SJSA1 (cell line): Measurements from ENCODE around the gene LTF. TPM values are rescaled to one million over a fixed set of nuclear protein-coding genes. Genes with fewer than 3 reads are reported as not detected.
A peak's percentile ranks its signal among the peaks of the same experiment; 100 is the strongest.
"Not testable (repeated sequence)": the region's sequence is repeated elsewhere in the genome, so short reads cannot be mapped to it uniquely, and the experiment has no call there.

Experiments
- DNase-seq, 2 experiments: peaks; one replicate each; pipeline ENCODE4 v3.0.0-alpha.2; 2015 to 2020; ENCODE audit warnings: low spot score in 2 of 2, low read depth in 1 of 2
- H3K27ac ChIP-seq: fragments of 250-450 bp; sonication (Bioruptor Pico); 2 replicates; pipeline ENCODE4 v1.5.1; 2020; ENCODE audit warnings: mild to moderate bottlenecking, moderate library complexity
- H3K27me3 ChIP-seq: fragments of 250-450 bp; sonication (Bioruptor Pico); replicated peaks from 2 replicates; pipeline ENCODE4 v1.5.1; 2020; ENCODE audit warnings: mild to moderate bottlenecking, moderate library complexity
- H3K36me3 ChIP-seq: fragments of 250-450 bp; sonication (Bioruptor Pico); 2 replicates; pipeline ENCODE4 v1.5.1; 2020; ENCODE audit warnings: mild to moderate bottlenecking
- H3K4me1 ChIP-seq: fragments of 250-450 bp; sonication (Bioruptor Pico); replicated peaks from 2 replicates; pipeline ENCODE4 v1.6.1; 2021; ENCODE audit warnings: mild to moderate bottlenecking
- H3K4me3 ChIP-seq: fragments of 250-450 bp; sonication (Bioruptor Pico); 2 replicates; pipeline ENCODE4 v1.5.1; 2020; ENCODE audit warnings: mild to moderate bottlenecking
- H3K9me3 ChIP-seq: fragments of 250-450 bp; sonication (Bioruptor Pico); replicated peaks from 2 replicates; pipeline ENCODE4 v1.5.1; 2020; ENCODE audit warnings: mild to moderate bottlenecking
- total RNA-seq: library from RNA; depleted of rRNA; stranded (reverse); fragments of >200 nt; shearing (Covaris generic); gene quantifications from 2 replicates; pipeline ENCODE4 v1.2.3, GENCODE V29; 2014

The LTF gene
- total RNA-seq, 1 experiment from 2014 or later, result 0.08 TPM

GRCh38 chr3:46400000-46400734 lies 64.5 kb downstream of the LTF start:
- no peaks in the 10 kb centered on the region for H3K9me3 ChIP-seq
- H3K4me1 ChIP-seq, result peaks cover 21% of the 10 kb centered on the region
- H3K27ac ChIP-seq, result no peak overlapping the region
- H3K4me3 ChIP-seq, result no peak overlapping the region
- H3K36me3 ChIP-seq, result no peaks in the 10 kb centered on the region
- no peaks in the 10 kb centered on the region for H3K27me3 ChIP-seq
- peak in 1 of 2 experiments; percentile 33 for DNase-seq

- H3K4me1 ChIP-seq, result peaks cover 16% of the 10 kb centered on the region
- no peak overlapping the region for H3K27ac ChIP-seq
- DNase-seq, result no peak
- no peaks in the 10 kb centered on the region for H3K36me3 ChIP-seq
- no peaks in the 10 kb centered on the region for H3K9me3 ChIP-seq
- no peaks in the 10 kb centered on the region for H3K27me3 ChIP-seq
- no peak overlapping the region for H3K4me3 ChIP-seq
Measured at GRCh38 chr3:46399557-46399956, 65.1 kb downstream of the LTF start.

- no peaks in the 10 kb centered on the region for H3K9me3 ChIP-seq
- no peaks in the 10 kb centered on the region for H3K36me3 ChIP-seq
- no peak overlapping the region for H3K4me3 ChIP-seq
- DNase-seq, result no peak
- H3K27me3 ChIP-seq, result no peaks in the 10 kb centered on the region
- no peak overlapping the region for H3K27ac ChIP-seq
- peaks cover 16% of the 10 kb centered on the region for H3K4me1 ChIP-seq
Measured at GRCh38 chr3:46399098-46399497, 65.6 kb downstream of the LTF start.

DNA sequence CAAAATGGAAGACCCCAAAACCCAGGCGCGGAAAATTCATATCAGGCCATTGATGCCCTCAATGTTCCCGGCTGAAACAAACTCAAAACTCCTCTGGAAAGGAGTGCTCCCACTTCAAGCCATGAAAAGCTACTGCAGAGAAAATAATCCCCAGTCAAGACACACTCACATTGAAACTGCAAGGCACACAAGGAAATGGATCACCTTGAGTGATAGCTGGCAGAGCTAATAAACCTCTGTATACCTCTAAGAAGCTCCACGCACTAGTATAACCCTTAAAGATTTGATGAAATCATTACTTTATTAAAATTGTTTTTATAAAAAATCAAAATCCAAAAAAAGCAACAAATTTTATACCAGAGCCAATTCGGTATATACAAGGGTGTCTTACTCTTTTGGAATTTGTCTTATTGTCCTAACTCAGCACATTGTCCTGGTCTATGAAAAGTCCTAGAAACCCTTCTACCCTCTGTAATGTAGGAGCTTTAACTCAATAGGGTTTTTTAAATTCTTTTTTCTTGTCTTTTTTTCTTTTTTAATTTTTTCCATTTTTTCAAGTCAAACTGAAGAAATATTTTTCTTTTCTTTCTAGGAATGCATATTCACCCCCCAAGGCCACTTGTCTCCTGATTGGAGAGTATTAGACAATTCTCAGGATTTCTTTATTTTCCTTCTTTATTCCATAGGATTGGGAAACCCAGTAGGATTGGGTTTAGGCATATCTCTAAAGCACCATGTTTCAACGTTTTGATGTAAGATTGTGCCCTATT lies 66.3 kb downstream of the LTF start:
- peaks cover 16% of the 10 kb centered on the region for H3K4me1 ChIP-seq
- no peaks in the 10 kb centered on the region for H3K27me3 ChIP-seq
- H3K27ac ChIP-seq, result no peak overlapping the region
- H3K36me3 ChIP-seq, result no peaks in the 10 kb centered on the region
- DNase-seq, result no peak
- H3K9me3 ChIP-seq, result no peaks in the 10 kb centered on the region
- no peak overlapping the region for H3K4me3 ChIP-seq

DNA sequence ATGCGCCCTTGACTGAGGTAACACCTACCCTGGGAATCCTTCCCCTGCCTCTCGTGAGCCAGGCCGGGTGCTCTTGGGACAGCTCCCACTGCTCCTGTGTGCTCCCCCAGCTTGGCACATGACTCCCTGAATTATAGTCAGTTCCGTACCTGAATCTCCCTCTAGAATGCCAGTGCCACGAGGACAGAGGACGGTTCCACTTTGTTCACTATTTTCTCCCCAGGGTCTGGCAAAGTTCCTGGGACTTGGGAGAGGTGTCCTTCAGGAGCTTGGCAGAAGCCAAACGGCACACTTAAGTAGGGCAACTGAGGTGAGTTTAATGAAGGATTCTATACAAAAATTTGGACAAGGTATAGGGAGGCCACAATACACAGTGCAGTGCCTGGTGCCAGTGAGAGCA lies 67.6 kb downstream of the LTF start:
- DNase-seq, result no peak
- Histone ChIP-seq H3K36me3 (no peaks in the 10 kb centered on the region), H3K4me1 (peaks cover 16% of the 10 kb centered on the region), H3K27ac (no peak overlapping the region), H3K4me3 (no peak overlapping the region), H3K27me3 (no peaks in the 10 kb centered on the region), H3K9me3 (no peaks in the 10 kb centered on the region)

DNA sequence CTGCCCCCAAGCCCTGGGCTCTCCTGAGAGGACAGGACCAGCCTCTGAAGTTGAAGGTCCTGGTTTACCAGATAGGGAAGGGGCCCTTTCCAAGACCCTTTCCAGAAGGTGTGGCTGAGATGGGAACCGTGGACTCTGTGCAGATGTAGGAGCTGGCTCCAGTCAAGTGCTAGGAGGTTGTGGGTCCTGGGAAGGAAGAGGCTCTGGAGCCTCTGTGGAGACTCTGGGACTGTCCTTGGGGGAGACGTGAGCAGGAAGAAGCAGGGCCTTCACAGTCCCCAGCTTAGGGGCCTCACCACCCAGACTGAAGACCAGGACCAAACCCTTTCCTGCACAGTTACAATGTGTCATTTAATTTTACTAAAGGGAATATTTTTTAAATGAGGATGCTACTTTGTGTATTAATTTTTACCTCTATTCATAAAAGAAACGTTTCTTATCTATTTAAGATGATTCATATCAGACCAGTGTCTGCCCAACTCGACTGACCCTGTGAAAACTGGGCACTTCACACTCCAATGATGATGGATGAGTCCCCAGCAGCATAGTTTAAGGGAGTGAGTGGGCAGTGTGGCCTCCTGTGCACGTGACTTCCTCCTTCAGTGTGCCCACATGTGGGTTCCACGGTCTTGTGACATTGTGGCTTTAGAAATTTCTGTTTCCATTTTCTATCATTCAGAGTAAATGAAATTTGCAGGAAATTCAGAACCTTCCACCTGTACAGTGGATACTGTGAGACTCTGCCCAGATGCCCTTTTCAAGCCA lies 68.8 kb downstream of the LTF start:
- Histone ChIP-seq H3K4me1 (peaks cover 16% of the 10 kb centered on the region), H3K9me3 (no peaks in the 10 kb centered on the region), H3K4me3 (no peak overlapping the region), H3K27ac (no peak overlapping the region), H3K27me3 (no peaks in the 10 kb centered on the region), H3K36me3 (no peaks in the 10 kb centered on the region)
- no peak for DNase-seq

DNA sequence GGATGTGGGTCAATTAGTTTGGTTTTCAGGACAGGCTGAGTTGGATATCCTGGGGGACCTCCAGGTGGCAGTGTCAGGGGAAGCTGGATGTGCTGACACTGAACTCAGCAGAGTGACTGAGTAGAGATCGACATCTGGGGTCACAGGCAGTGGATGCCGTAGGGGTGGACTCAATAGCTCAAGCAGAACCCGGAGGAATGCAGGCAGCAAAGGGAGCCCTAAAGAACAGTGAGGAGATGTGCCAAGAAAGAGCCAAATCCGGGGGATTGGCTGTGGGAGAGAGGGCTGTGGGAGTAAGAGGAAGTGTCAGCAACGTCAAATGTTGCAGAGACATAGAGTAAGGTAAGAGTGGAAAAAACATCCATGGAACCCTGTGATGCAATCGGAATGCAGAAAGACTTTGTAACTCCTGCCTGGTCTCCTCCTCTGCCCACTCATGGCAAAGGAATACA lies 69.5 kb downstream of the LTF start:
- DNase-seq, result no peak
- H3K27ac ChIP-seq, result no peak overlapping the region
- no peaks in the 10 kb centered on the region for H3K9me3 ChIP-seq
- no peaks in the 10 kb centered on the region for H3K36me3 ChIP-seq
- H3K27me3 ChIP-seq, result no peaks in the 10 kb centered on the region
- no peak overlapping the region for H3K4me3 ChIP-seq
- peaks cover 12% of the 10 kb centered on the region for H3K4me1 ChIP-seq

DNA sequence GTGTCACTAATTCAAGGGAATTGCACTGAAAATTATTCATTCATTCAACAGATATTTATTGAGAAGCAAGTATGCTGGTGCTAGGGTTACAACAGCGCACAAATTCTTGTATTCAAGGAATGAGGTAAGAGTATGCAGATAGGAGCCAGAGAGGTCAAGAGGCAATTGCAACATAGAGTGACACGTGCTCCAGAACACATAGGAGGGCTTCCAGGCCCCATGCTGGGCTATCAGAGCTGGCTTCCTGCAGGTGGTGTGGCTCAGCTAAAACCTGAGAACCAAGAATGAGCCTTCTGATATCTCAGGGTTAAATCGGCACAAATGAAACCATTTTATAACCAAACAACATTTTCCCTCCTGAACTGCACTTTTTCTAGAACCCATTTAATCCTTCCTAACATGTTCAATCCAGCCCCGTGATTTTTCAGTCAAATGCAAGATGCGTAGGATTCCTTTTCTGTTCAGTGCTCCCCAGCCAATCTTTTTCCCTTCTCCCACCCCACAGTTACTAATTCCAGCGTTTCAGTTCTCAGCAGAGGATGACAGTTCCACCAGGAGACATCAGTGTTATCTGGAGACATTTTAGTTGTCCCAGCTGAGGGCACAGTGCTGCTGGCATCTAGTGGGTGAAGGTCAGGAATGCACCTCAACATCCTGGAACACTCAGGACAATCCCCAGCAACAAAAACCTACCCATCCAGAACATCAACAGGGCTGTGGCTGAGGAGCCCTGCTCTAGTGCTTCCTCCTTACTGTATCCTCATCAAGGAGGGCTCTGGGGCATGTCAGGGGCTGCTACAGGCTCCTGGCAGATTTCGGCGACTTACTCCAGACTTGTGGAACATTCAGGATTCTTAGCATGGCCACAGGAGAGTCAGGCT lies 70.9 kb downstream of the LTF start:
- no peak overlapping the region for H3K27ac ChIP-seq
- no peak overlapping the region for H3K4me3 ChIP-seq
- H3K9me3 ChIP-seq, result no peaks in the 10 kb centered on the region
- no peaks in the 10 kb centered on the region for H3K4me1 ChIP-seq
- H3K36me3 ChIP-seq, result no peaks in the 10 kb centered on the region
- DNase-seq, result no peak
- H3K27me3 ChIP-seq, result no peaks in the 10 kb centered on the region

DNA sequence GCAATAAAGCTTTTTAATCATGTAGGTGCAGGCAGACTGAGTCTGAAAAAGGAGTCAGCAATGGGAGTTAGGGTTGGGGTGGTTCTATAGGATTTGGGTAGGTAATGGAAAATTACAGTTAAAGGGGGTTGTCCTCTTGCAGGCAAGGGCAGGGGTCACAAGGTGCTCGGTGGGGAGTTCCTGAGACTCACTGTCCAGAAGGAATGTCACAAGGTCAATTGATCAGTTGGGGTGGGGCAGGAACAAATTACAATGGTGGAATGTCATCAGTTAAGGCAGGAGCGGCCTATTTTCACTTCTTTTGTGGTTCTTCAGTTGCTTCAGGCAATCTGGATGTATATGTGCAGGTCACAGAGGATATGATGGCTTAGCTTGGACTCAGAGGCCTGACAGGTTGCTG lies 71.7 kb downstream of the LTF start:
- Histone ChIP-seq H3K27ac (no peak overlapping the region), H3K27me3 (no peaks in the 10 kb centered on the region), H3K4me1 (no peaks in the 10 kb centered on the region), H3K4me3 (no peak overlapping the region), H3K9me3 (no peaks in the 10 kb centered on the region), H3K36me3 (no peaks in the 10 kb centered on the region)
- no peak for DNase-seq

DNA sequence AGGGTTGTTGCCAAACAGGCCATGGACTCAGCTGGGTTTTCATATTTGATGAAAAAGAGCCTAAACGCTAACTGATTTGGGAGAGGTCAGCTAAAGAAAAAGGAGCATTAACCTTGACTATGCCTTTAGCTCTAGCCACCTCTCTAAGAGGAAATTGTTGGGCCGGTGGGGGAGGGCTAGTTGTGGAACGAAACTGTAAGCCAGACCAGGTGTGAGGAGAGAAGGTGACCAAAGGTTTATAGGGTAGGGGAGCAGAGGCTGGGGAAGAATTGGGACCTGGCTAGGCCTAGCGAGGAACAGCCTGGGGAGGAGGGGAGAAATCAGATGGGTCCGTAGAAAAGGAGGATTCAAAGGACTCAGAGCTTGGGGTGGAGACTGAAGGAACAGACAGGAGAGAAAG lies 73.2 kb downstream of the LTF start:
- H3K27me3 ChIP-seq, H3K36me3 ChIP-seq, DNase-seq, H3K4me1 ChIP-seq, H3K4me3 ChIP-seq, H3K27ac ChIP-seq, H3K9me3 ChIP-seq: not testable (repeated sequence)

DNA sequence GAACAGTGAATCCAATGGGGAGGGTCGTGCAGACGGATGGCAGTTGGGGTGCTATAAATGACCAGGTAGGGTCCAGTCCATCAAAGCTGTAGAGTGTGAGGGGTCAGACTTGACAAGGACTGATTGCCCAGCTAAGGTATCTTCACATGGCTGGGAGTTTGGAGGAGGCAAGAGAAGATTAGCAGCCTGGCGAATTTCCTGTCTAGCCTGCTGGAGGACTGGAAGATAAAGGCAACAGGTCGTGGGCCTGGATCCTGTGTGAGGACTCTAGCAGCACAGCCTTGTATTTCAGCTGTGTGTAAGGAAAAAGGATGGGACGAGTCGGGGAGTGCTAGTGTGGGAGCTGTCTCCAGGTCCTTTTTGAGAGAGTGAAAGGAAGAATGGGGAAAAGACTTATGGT lies 75.4 kb downstream of the LTF start:
- Histone ChIP-seq H3K9me3 (no peaks in the 10 kb centered on the region), H3K27ac (no peak overlapping the region), H3K4me1 (peaks cover 8% of the 10 kb centered on the region)

GRCh38 chr3:46388847-46389246 lies 75.9 kb downstream of the LTF start:
- H3K9me3 ChIP-seq, H3K4me1 ChIP-seq, H3K4me3 ChIP-seq, H3K27ac ChIP-seq, H3K27me3 ChIP-seq, H3K36me3 ChIP-seq, DNase-seq: not testable (repeated sequence)

More for the DNA sequence above, 75.4 kb downstream of the LTF start:
- Histone ChIP-seq H3K36me3 (no peaks in the 10 kb centered on the region), H3K27me3 (no peaks in the 10 kb centered on the region), H3K4me3 (no peak overlapping the region)
- DNase-seq, result no peak

DNA sequence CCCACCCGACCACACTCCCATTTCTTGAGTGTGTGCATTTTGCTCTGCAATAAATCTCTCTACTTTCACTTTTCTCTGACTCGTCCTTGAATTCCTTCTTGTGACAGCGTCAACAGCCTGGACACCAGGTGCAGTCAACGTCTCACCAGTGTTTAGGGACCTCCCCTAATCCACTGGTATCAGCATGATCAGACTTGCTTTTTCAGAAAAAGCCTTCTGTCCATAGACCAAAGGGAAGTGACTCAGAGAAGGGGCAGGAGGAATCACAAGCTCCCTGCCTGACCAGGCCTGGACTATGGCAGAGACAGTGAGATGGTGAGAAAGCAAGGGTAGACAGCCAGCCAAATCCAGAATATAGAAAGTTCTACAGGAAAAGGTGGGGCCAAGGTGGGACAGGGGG lies 78.5 kb downstream of the LTF start:
- Histone ChIP-seq H3K27ac (no peak overlapping the region), H3K4me1 (peaks cover 14% of the 10 kb centered on the region), H3K9me3 (no peaks in the 10 kb centered on the region), H3K4me3 (no peak overlapping the region), H3K27me3 (no peaks in the 10 kb centered on the region), H3K36me3 (no peaks in the 10 kb centered on the region)
- no peak for DNase-seq
